H1 (cell line): ENCODE measurements around the gene MDM4. TPM values are rescaled to one million over a fixed set of nuclear protein-coding genes. Genes with fewer than 3 reads are reported as not detected.
A peak's percentile ranks its signal among the peaks of the same experiment; 100 is the strongest.

Experiments used
- CTCF ChIA-PET: fragments of 300-600 bp; sonication (Branson Sonifier 250); formaldehyde crosslinking; loops from one replicate; lab custom pipeline; 2021; ENCODE audit not compliant: partially characterized antibody; lab: Charles Lee
- POLR2A ChIA-PET: fragments of 300-600 bp; sonication (Branson Sonifier 250); formaldehyde crosslinking; loops from one replicate; lab custom pipeline; 2021; ENCODE audit warnings: inconsistent platforms; ENCODE audit not compliant: partially characterized antibody; lab: Charles Lee
- DNase-seq, 2 experiments: peaks; one replicate each; pipeline versions ENCODE4 v3.0.0 to v3.0.0-alpha.2; 2010 to 2022; ENCODE audit warnings: low spot score in 2 of 2, low read depth in 1 of 2, mixed read lengths in 1 of 2
- FAIRE-seq: peaks from 2 replicates; lab custom pipeline; 2011; peaks lifted over from hg19 to GRCh38; lab: Jason Lieb, UNC
- H2AFZ ChIP-seq: 2 replicates; pipeline ENCODE4 v1.8.1; 2012; ENCODE audit warnings: low read length, inconsistent platforms
- H2AK5ac ChIP-seq: 2 replicates; pipeline ENCODE4 v1.6.1; 2013; ENCODE audit warnings: low read depth, low read length
- H2BK120ac ChIP-seq: replicated peaks from 2 replicates; pipeline ENCODE3; 2013; ENCODE audit warnings: low read depth, low read length, inconsistent platforms
- H2BK12ac ChIP-seq: 2 replicates; pipeline ENCODE4 v1.6.1; 2013; ENCODE audit warnings: low read depth, low read length
- H2BK15ac ChIP-seq: 2 replicates; pipeline ENCODE4 v1.6.1; 2013; ENCODE audit warnings: low read length
- H2BK20ac ChIP-seq: 2 replicates; pipeline ENCODE4 v1.6.1; 2013; ENCODE audit warnings: low read length
- H2BK5ac ChIP-seq: 2 replicates; pipeline ENCODE4 v1.6.1; 2013; ENCODE audit warnings: low read depth, low read length
- H3K14ac ChIP-seq: 2 replicates; pipeline ENCODE4 v1.6.1; 2013; ENCODE audit warnings: inconsistent platforms; ENCODE audit not compliant: insufficient read length
- H3K18ac ChIP-seq: 2 replicates; pipeline ENCODE4 v1.6.1; 2013; ENCODE audit warnings: low read length; ENCODE audit errors: extremely low read depth
- H3K23ac ChIP-seq: 2 replicates; pipeline ENCODE4 v1.6.1; 2013; ENCODE audit warnings: inconsistent platforms; ENCODE audit not compliant: insufficient read length
- H3K23me2 ChIP-seq: 2 replicates; pipeline ENCODE4 v1.6.1; 2013; ENCODE audit warnings: low read depth, low read length
- H3K27ac ChIP-seq: 2 replicates; pipeline ENCODE4 v1.6.1; 2011; ENCODE audit warnings: low read depth, low read length, inconsistent platforms
- H3K27me3 ChIP-seq, 4 experiments: replicated peaks in 1 of 4; 1 replicate in 1 of 4; 2 replicates in 3 of 4; pipeline versions ENCODE4 v1.6.1 to v1.8.1; 2011 to 2013; ENCODE audit warnings: low read length in 3 of 4, mild to moderate bottlenecking in 3 of 4, inconsistent platforms in 2 of 4, mixed read lengths in 2 of 4, moderate library complexity in 1 of 4; ENCODE audit not compliant: control insufficient read depth in 3 of 4, insufficient read depth in 3 of 4; ENCODE audit errors: extremely low read depth in 1 of 4
- H3K36me3 ChIP-seq, 4 experiments: 2 replicates each; pipeline versions ENCODE4 v1.6.1 to v1.8.1; 2011 to 2013; ENCODE audit warnings: mild to moderate bottlenecking in 4 of 4, low read length in 3 of 4, moderate library complexity in 2 of 4, control low read depth in 1 of 4, inconsistent platforms in 1 of 4; ENCODE audit not compliant: insufficient read depth in 4 of 4, control insufficient read depth in 2 of 4
- H3K4ac ChIP-seq: replicated peaks from 2 replicates; pipeline ENCODE3; 2013; ENCODE audit warnings: low read length, low read depth, mixed read lengths, inconsistent platforms; ENCODE audit not compliant: insufficient read length
- H3K4me1 ChIP-seq, 4 experiments: replicated peaks in 1 of 4; 1 replicate in 1 of 4; 2 replicates in 3 of 4; pipeline versions ENCODE4 v1.6.1 to v1.8.1; 2011 to 2013; ENCODE audit warnings: low read length in 3 of 4, inconsistent platforms in 2 of 4, mixed read lengths in 1 of 4; ENCODE audit not compliant: insufficient read depth in 4 of 4, control insufficient read depth in 3 of 4
- H3K4me2 ChIP-seq, 2 experiments: 2 replicates each; pipeline versions ENCODE4 v1.6.1 to v1.8.1; 2011 to 2013; ENCODE audit warnings: low read depth in 2 of 2, low read length in 2 of 2, control low read depth in 1 of 2, inconsistent platforms in 1 of 2, mild to moderate bottlenecking in 1 of 2; ENCODE audit not compliant: insufficient read depth in 1 of 2
- H3K4me3 ChIP-seq, 4 experiments: fragments of 200-600, 300-600 bp in 1 of 4; sonication (generic), shearing (Covaris generic), sonication (Bioruptor Twin) in 1 of 4; 2 replicates each; pipeline versions ENCODE4 v1.5.1 to v1.8.1; 2011 to 2016; ENCODE audit warnings: low read length in 4 of 4, low read depth in 3 of 4, control low read depth in 2 of 4, inconsistent platforms in 2 of 4, mild to moderate bottlenecking in 2 of 4, mixed read lengths in 1 of 4, moderate library complexity in 1 of 4; ENCODE audit not compliant: insufficient read depth in 2 of 4; ENCODE audit errors: extremely low read depth in 1 of 4
- H3K56ac ChIP-seq: replicated peaks from 2 replicates; pipeline ENCODE3; 2013; ENCODE audit warnings: low read depth, mild to moderate bottlenecking, mixed read lengths, low read length, inconsistent platforms; ENCODE audit not compliant: insufficient read length
- H3K79me1 ChIP-seq: 2 replicates; pipeline ENCODE4 v1.6.1; 2013; ENCODE audit warnings: low read depth, low read length, control low read depth
- H3K79me2 ChIP-seq, 2 experiments: 2 replicates each; pipeline versions ENCODE4 v1.6.1 to v1.8.1; 2012 to 2013; ENCODE audit warnings: low read length in 2 of 2, mild to moderate bottlenecking in 2 of 2, inconsistent platforms in 1 of 2; ENCODE audit not compliant: insufficient read depth in 2 of 2, control insufficient read depth in 1 of 2
- H3K9ac ChIP-seq, 4 experiments: replicated peaks in 1 of 4; 1 replicate in 1 of 4; 2 replicates in 3 of 4; pipeline versions ENCODE4 v1.6.1 to v1.8.1; 2011 to 2013; ENCODE audit warnings: low read depth in 3 of 4, low read length in 3 of 4, control low read depth in 2 of 4, mild to moderate bottlenecking in 2 of 4, moderate library complexity in 2 of 4, inconsistent platforms in 1 of 4; ENCODE audit errors: extremely low read depth in 1 of 4
- H3K9me3 ChIP-seq, 2 experiments: 2 replicates each; pipeline versions ENCODE4 v1.6.1 to v1.8.1; 2012 to 2013; ENCODE audit warnings: mild to moderate bottlenecking in 2 of 2, moderate library complexity in 2 of 2, control low read depth in 1 of 2, inconsistent platforms in 1 of 2, low read depth in 1 of 2, low read length in 1 of 2, mixed read lengths in 1 of 2; ENCODE audit not compliant: insufficient read depth in 2 of 2
- H4K20me1 ChIP-seq, 2 experiments: replicated peaks in 1 of 2; 2 replicates each; pipeline versions ENCODE3 to v1.8.1; 2011 to 2013; ENCODE audit warnings: inconsistent platforms in 2 of 2, low read length in 2 of 2, mild to moderate bottlenecking in 1 of 2; ENCODE audit not compliant: insufficient read depth in 2 of 2, control insufficient read depth in 1 of 2
- H4K5ac ChIP-seq: 2 replicates; pipeline ENCODE4 v1.6.1; 2013; ENCODE audit warnings: low read length, low read depth, mixed read lengths, inconsistent platforms; ENCODE audit not compliant: insufficient read length
- H4K8ac ChIP-seq: 2 replicates; pipeline ENCODE4 v1.8.0; 2013; ENCODE audit warnings: mild to moderate bottlenecking, moderate library complexity, low read length, inconsistent platforms; ENCODE audit not compliant: insufficient read depth; ENCODE audit errors: extremely low read depth
- H4K91ac ChIP-seq: replicated peaks from 2 replicates; pipeline ENCODE3; 2013; ENCODE audit warnings: low read length, mixed read lengths, inconsistent platforms; ENCODE audit not compliant: insufficient read length
- EZH2 ChIP-seq: fragments of 200-600 bp; sonication (generic); IDR thresholded peaks from 2 replicates; pipeline ENCODE4 v1.7.1; 2012; ENCODE audit warnings: low read depth, mild to moderate bottlenecking, moderate library complexity, low read length, inconsistent platforms; ENCODE audit not compliant: severe bottlenecking
- SP4 ChIP-seq: IDR thresholded peaks from 2 replicates; pipeline ENCODE4 v1.6.1; 2012; ENCODE audit warnings: low read length, inconsistent platforms
- WGBS, 2 experiments: shearing (Covaris generic) in 1 of 2; methylation state at CpG; one replicate each; pipeline versions ENCODE4 v1.1.6 to v1.1.7; 2013 to 2015; ENCODE audit warnings: low lambda C conversion rate in 2 of 2, mixed read lengths in 2 of 2, inconsistent platforms in 1 of 2, low coverage in 1 of 2, missing lambda C conversion rate in 1 of 2; ENCODE audit not compliant: insufficient replicate concordance in 2 of 2, insufficient coverage in 1 of 2, insufficient read length in 1 of 2; ENCODE audit errors: extremely low coverage in 1 of 2, missing lambda C conversion rate in 1 of 2; 5-methylcytosine and 5-hydroxymethylcytosine counted together
- polyA plus RNA-seq, 7 experiments: library from polyadenylated mRNA; depleted of rRNA in 3 of 7; stranded (reverse) in 5 of 7; unstranded in 2 of 7; fragments of >200 nt in 5 of 7; fragments of 200-250 nt in 2 of 7; gene quantifications; 1 replicate in 5 of 7; 2 replicates in 1 of 7; 4 replicates in 1 of 7; pipeline versions ENCODE4 v1.2.1 to v1.2.3, GENCODE V29; 2011 to 2013; ENCODE audit warnings: missing spikeins in 2 of 7, mixed read lengths in 2 of 7
- total RNA-seq: library from RNA; stranded (reverse); fragmentation: NEBNext Ultra II Directional; extraction: Animal tissue kit (Norgen Biotek cat#: 25700); gene quantifications from 2 replicates; pipeline ENCODE4 v1.2.1, GENCODE V29; 2021

MDM4 gene
- total and polyA plus RNA-seq, 2 of the 8 experiments (the other 6 are each of a cell fraction or from before 2014, with no cell fraction given): 10.8 to 84.9 TPM

GRCh38 chr1:204493984-204494280 lies 22.3 kb upstream of the MDM4 start:
- Histone ChIP-seq H3K36me3 (no peaks in the 10 kb centered on the region), H2AK5ac (no peak overlapping the region), H3K27ac (peak overlapping the region; percentile 6; the same call in 1 of the 2 replicates), H3K79me1 (no peaks in the 10 kb centered on the region), H3K14ac (no peak overlapping the region), H3K27me3 (peaks cover 0 to 3% (median under 1%) of the 10 kb centered on the region in 4 experiments; a peak in 2 of 7 replicates), H4K20me1 (no peaks in the 10 kb centered on the region), H3K56ac (peak overlapping the region; percentile 79), H2AFZ (peak overlapping the region; percentile 10; the same call in 1 of the 2 replicates), H3K79me2 (peaks cover 0 to 20% of the 10 kb centered on the region in 2 experiments; a peak in 2 of 4 replicates), H3K4me3 (peak overlapping the region; percentile 82 to 96 (median 94)), H4K8ac (peak overlapping the region; percentile 87; the same call in 1 of the 2 replicates), H2BK15ac (peak overlapping the region; percentile 88; the same call in 1 of the 2 replicates), H2BK120ac (peak overlapping the region; percentile 84), H3K18ac (peak overlapping the region; percentile 99), H4K5ac (peak overlapping the region; percentile 85), H3K23ac (no peak overlapping the region), H3K9me3 (no peaks in the 10 kb centered on the region), H3K9ac (peak overlapping the region in 3 of 4 experiments; percentile 13 to 86 (median 77); a peak in 6 of 7 replicates), H3K4ac (peak overlapping the region; percentile 62), H3K23me2 (peaks cover 15% of the 10 kb centered on the region), H2BK12ac (peak overlapping the region; percentile 97; the same call in 1 of the 2 replicates), H2BK5ac (peak overlapping the region; percentile 90; the same call in 1 of the 2 replicates), H3K4me2 (peak overlapping the region; percentile 80 to 94), H4K91ac (peak overlapping the region; percentile 97), H2BK20ac (0 out of 2 replicates have a peak overlapping the region, but pooled peaks have one; percentile 86), H3K4me1 (peaks cover 0 to 14% (median 6%) of the 10 kb centered on the region in 4 experiments; a peak in 5 of 7 replicates)
- 0% methylated on average over 14 of the region's 14 CpGs; no CpG with 5 or more reads in 1 of the 2 experiments for WGBS, 2 experiments
- no peak for FAIRE-seq
- POLR2A ChIA-PET: interaction anchor here (0.7 to 6.3 kb wide), 19 partner anchors 9 to 280 kb away, joined by 3 to 56 read pairs (median 13); partner anchors contain the start of genes GOLT1A and MDM4
- CTCF ChIA-PET: interaction anchor here (0.7 to 49.0 kb wide), 13 partner anchors 11 to 313 kb away, joined by 3 to 2124 read pairs (median 5); no protein-coding TSS in a partner anchor
- no peak for DNase-seq
- TF ChIP-seq EZH2 (peak; percentile 32), SP4 (no peak)
